Lung microvascular endothelial cell (primary cell): Measurements from ENCODE around the gene LMX1B. TPM values are rescaled to one million over a fixed set of nuclear protein-coding genes. Genes with fewer than 3 reads are reported as not detected.
"Not testable (repeated sequence)": the region's sequence is repeated elsewhere in the genome, so short reads cannot be mapped to it uniquely, and the experiment has no call there.

Source experiments
- DNase-seq, 2 donors: peaks; one replicate each; pipeline versions ENCODE4 v3.0.0 to v3.0.0-alpha.2; 2010; ENCODE audit warnings: low read depth in 2 of 2
- total RNA-seq: library from RNA; depleted of rRNA; stranded (reverse); fragments of >200 nt; gene quantifications from 2 replicates; pipeline ENCODE4 v1.2.1, GENCODE V29; 2014

Gene LMX1B
- total RNA-seq, 1 donor from 2014 or later: not detected

DNA sequence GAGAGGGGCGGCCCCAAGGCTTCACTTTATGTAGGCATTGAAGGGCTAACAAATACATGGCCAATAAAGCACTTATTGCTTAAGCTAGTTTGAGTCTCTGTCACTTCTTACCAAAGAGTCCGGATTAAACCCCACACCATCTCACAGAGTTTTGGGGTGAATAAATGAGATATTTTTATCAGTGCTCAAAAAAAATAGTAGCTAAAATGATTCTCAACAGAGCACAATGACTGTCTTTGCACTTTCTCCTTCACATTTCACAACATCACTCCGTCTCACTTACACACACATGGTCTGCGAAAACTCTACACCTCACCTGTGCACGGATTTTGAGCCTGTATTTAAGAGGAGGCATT is 92.9 kb downstream of the LMX1B start:
- no peak for DNase-seq

DNA sequence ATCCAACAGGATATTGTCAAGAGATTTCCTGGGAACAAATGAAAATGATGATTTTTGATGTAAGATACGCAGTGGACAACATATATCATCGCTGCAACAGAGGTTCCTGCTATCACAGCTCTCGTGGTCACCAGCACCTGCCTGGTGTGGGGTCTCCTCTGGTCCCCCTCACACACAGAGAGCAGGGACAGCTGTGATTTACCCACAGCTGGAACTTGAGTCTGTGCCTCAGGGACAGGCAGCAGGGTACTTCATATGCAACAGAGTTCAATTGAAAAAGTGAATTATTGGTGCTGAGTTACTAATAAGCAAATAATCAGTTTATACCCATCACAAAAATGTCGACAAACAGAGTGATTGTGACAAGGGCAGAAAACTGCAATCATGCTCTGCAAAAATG is 93.4 kb downstream of the LMX1B start:
- no peak for DNase-seq

DNA sequence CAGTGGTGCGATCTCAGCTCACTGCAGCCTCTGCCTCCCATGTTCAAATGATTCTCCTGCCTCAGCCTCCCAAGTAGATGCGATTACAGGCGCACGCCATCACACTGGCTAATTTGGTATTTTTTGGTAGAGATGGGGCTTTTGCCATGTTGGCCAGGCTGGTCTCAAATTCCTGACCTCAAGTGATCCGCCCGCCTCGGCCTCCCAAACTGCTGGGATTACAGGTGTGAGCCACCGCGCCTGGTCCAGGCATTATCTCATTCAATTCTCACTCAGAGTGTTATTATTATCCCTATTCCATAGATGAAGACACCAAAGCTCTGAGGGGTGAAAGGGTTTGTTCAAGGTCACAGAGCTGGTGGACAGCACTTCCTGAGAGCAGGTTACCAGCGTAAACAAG is 94.0 kb downstream of the LMX1B start:
- not testable (repeated sequence) for DNase-seq

DNA sequence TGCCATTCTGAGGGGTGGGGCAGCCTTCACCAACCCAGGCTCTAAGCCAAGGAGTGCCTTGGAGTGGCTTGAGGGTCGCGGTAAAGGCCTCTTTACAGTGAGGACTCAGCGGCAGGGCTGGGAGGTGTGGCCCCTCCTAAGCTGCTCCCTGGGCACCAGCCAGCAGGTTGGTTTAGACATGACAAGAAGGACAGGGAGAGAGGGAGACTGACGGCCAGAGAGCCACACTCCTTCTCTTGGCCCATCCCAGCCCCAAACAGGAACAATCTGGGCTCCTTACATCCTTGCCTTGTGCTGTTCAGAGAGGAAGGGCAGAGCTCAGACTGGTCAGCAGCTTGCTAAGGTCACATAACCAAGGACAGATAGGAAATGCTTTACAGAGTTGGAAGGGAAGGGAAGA is 94.5 kb downstream of the LMX1B start:
- no peak for DNase-seq

DNA sequence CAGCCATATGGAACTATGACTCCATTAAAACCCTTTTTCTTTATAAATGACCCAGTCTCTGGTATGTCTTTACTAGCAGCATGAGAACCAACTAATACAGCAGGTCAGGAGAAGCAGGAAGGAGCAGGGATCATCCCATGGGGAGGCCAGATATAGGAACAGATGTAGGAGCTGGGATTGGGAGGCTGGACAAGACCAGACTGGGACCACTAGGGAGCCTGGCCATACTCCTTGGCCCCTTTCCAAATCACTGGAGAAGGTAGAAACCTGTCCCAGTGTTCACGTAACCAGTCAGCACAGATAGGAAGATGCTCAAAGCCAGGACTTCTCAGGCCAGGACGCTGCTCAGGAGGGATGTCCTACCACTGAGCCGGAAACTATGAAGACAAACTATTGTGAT is 95.5 kb downstream of the LMX1B start:
- DNase-seq: no peak

DNA sequence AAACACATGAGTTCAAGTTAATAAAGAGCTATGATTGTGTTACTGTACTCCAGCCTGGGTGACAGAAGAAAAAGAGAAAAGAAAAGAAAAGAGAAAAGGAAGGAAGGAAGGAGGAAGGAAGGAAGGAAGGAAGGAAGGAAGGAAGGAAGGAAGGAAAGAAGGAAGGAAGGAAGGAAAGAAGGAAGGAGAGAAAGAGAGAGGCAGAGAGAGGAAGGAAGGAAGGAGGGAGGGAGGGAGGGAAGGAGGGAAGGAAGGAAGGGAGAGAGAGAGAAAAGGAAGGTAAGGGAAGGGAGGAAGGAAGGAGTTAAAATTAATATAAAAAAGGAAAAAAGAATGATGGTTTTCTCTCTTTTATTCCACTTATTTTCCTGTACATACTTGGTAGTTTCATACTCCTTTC is 101.7 kb downstream of the LMX1B start:
- DNase-seq: no peak

DNA sequence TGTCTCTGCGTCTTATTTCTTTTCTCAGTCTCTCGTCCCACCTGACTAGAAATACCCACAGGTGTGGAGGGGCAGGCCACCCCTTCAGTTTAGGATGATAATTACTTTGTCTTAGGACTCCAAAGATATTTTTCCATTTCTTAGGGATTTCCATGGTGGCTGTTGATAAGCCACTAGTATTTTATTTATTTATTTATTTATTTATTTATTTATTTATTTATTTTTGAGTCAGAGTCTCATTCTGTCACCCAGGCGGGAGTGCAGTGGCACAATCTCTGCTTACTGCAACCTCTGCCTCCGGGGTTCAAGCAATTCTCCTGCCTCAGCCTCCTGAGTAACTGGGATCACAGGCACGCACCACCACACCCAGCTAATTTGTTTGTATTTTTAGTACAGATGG is 103.7 kb downstream of the LMX1B start:
- not testable (repeated sequence) for DNase-seq

DNA sequence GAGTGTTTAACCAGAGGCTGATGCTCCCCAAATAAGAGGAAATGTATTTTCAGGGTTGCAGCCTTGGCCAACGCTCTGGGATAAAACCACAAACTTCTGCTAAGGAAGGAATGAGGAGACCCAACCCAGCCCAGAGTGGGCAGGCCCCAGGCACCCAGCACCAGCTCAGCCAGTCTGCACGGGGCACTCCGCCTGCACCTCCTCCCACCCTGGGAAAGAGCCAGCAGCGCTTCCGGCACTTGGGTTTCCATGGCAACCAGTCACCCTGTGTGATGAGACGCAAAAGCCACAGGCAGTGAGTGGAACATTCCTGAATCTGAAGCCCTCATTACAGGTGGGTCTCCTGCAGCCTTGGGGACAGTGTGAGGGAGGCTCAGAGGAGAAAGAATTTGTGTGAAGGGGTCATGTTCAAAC is 105.9 kb downstream of the LMX1B start:
- peak; percentile 71 to 83 for DNase-seq

DNA sequence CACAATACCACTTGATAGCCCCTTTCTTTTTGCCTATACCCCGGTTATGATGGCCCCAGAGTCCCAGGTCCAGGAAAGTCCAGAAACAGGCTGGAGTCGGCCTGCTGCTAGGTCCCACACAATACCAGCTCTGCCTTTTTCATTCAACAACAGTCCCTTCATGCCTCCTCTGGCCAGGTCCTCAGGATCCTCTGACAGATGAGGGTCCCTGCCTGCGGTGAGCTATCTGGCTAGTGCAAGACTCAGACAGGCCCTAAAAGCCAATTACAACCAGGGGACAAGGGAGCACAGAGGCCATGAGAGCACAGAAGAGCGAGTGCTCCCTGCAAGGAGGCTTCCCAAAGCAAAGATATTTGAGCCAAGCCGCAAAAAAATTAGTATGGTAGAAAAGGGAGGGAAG is 106.3 kb downstream of the LMX1B start:
- no peak for DNase-seq

DNA sequence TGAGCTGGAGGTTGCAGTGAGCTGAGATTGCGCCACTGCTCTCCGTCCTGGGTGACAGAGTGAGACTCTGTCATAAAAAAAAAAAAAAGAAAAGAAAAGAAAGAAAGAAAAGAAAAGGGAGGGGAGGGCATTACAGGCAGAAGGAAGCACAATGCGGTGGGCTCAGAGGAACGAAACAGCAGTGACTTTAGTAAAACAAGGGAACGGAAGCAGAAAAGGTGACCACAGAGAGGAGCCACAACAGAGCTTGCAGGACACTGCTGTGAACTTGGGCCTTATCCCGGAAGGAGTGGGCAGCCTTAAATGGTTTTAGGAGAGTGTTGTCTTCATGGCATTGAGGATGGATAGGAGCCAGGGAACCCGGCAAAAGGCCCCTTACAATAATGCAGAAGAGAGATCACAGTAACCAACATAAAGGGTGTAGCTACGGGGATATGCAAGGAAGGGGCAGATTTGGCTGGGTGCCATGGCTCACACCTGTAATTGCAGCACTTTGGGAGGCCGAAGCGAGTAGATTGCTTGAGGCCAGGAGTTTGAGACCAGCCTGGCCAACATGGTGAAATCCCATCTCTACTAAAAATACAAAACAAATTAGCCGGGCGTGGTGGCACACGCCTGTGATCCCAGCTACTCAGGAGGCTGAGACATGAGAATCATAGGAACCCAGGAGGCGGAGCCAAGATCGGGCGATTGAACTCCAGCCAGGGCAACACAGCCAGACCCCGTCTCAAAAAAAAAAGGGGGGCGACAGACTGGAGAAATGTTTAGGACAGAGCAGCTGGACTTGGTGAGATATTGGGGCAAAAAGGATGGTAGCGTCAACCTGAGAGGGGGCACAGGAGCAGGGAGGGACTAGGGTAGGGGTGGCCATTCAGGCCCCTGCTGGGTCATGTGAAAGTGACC is 107.2 kb downstream of the LMX1B start:
- no peak for DNase-seq

DNA sequence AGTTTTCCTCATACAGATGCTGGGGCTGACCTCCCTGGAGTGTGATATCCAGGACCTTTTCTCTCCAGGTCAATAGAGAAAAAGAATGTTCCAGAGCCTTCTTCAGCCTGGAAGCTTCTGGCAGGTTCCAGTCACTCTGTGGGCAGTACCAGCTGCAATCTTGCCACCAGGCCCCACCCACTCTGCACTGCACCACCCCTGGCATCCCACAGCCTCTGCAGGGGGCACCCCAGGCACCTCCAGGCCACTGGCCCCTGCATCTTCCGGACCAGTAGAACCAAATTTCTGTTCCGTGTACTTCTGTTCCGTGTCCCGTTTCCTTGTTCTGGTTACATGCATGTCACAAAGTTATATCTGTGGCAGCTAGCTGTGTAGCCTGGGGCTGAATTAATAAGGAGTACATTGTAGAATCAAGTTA is 107.8 kb downstream of the LMX1B start:
- no peak for DNase-seq

DNA sequence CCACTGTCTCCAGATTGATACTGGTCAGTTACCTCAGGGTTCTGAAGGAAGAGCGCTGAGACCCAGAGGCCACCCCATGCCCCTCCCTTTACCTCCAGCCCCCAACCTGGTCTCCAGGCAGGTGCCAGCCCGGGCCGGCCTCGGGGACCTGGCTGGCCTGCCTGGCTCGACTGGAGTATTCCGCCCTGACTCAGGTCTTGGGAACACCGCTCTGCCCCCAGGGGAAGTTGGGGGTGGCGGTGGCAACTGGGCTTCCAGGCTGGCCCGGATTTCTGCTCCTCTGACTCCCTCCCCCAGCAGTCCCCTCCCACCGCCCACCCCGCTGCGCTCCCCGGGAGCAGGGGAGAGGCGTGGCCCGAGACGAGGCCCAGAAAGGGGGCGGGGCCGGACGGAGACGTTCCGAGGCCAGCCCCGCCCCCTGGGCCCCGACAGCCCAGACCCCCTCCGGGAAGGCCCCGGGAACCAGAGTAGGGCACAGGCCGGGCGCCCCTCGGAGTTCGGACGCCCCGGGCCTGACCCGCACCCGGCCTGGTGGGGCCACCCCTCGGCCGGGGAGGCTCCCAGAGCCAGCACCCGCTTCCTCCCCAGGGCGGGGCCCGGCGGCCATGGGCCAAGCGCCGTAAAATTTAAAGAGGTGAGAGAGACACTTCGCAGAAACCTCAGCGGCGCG is 108.7 kb downstream of the LMX1B start:
- no peak for DNase-seq

DNA sequence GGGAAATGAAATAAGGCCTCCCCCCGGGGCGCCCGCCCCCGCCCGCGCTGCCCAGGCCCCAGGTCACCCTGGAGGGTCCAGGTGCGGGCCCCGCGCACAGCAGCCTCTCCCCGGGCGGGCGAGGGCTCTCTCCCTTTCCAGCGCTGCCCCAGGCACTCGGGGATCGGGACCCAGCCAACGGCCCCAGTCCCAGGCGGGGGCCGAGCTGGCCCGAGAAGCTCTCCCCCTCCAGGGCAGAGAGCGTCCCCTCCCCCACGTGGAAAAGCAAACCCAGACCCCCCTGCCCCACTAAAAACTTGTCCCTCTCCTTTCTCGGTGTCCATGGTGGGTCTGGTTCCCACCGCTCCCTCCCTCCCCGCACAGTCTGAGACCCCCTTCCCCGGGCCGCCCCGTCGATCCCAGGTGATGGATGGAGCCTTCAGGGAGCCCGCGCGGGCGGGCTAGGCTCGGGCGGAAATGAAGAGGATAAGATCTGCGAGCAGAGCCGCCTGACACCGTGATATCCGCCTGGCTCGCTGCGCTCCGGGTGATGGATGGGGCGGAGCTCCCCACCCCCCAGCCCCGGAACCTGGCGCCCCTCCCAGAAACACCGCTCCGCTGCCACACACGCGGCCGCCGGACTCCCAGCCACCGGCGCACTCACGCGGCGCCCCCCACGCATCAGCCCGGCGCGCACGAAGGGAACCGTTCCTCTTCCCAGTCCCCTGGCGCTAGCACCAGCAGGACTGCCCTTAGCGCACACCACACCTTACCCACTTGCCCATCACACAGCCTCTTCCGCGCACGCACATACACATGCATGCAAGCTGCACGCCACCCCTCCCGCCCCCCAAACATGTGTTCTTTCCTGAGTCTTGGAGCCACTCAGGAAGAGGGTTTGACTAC is 109.4 kb downstream of the LMX1B start:
- DNase-seq: no peak

DNA sequence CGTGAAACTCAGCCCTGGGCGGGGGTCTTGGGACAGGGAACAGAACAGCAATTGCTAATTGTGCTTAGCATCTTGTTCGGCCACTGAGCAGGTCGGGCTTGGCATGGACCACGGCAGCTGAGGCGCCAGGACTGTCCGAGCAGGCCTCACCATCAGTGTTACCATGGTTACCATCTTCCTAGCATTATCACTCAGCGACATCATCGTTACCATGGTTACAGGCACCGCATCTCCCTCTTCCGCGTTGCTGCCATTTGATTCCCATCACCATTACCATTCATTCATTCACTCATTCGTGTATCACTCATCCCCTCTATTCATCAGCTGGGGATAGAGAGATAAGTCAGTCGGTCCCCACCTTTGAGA is 110.1 kb downstream of the LMX1B start:
- no peak for DNase-seq

DNA sequence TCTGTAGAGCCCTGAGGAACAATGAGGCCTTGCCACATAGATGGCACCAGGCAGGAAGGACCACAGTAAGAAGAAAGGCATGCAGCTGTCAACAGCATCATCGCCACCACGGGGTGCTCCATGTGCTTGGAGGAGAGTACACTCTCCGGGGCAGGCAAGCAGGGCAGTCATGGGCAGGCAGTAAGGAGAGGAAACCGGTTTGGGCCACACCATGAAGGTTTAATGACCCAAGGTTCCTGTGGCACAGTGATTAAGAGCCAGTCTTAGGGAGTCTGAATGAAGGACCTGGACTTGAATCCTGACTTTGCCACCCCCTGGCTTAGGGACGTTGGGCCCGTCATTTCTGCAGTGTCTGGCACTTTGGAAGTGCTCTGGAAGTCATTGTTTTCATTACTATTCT is 110.5 kb downstream of the LMX1B start:
- no peak for DNase-seq

DNA sequence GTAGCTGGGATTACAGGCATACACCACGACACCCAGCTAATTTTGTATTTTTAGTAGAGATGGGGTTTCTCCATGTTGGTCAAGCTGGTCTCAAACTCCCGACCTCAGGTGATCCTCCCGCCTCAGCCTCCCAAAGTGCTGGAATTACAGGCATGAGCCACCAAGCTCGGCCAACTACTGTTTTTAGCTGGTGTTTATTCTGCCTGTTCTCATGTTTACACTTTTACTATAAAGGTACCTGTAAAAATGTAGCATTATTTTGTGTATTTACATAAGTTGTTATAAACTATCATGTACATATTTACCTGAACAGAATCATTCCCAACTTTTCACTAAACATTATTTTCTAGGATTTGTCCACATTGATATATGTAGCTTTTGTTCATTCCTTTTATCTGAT is 111.8 kb downstream of the LMX1B start:
- not testable (repeated sequence) for DNase-seq

DNA sequence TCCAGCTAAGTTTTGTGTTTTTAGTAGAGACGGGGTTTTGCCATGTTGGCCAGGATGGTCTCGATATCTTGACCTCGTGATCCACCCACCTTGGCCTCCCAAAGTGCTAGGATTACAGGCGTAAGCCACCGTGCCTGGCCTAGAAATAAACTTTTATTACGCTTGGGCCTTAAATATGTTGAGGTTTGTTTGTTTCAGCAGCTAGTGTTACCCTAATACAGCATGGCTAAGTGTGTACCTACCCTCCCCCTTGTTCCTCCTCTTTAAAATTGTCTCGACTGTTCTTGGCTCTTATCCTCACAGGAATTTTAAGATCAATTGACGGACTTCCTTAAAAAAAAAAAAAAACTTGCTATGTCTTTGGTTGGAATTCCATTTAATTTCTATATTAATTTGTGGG is 114.5 kb downstream of the LMX1B start:
- DNase-seq: not testable (repeated sequence)

DNA sequence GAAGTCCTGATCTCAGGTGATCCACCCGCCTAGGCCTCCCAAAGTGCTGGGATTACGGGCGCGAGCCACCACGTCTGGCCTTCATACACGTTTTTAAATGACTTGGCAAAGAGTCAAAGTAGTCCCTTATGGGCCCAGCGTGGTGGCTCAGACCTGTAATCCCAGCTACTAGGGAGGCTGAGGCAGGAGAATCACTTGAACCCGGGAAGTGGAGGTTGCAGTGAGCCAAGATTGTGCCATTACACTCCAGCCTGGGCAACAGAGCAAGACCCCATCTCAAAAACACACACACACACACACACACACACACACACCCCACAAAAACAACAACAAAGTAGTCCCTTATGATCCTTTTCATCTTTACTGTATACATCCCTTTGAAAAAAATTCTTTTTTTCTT is 116.9 kb downstream of the LMX1B start:
- DNase-seq: not testable (repeated sequence)

DNA sequence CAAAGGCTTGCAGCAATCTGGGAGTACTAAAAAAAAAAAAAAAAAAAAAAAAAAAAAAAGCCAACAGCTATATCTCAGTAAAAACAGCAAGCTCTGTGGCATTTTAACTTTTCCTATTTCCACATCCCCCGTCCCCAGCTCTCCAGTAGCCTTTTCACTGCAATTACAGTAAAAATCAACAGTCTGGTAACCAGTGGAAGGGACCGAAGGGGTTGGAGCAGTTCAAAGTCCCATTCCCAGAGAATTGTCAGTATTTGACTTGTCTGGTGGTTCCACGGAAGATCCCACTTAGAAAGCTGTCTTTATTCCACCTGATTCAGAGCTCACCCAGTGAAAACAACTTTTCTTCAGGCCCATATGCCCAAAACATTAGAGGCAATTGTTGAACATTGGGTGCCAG is 119.3 kb downstream of the LMX1B start:
- DNase-seq: no peak

DNA sequence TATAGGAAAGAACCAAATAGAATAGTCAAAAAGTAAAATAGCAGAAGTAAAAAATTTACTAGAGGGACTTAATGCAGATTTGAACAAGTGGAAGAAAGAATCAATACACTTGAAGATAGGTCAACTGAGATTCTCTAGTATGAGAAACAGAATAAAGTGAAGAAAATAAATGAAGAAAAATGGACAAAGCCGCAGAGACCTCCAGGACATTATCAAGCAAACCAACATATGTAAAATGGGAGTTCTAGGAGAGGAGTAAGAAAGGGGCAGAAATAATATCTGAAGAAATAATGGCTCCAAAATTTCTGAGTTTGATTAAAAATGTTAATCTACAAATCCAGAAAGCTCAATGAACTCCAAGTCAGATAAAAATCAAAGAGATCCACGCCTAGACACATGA is 121.1 kb downstream of the LMX1B start:
- DNase-seq: no peak

DNA sequence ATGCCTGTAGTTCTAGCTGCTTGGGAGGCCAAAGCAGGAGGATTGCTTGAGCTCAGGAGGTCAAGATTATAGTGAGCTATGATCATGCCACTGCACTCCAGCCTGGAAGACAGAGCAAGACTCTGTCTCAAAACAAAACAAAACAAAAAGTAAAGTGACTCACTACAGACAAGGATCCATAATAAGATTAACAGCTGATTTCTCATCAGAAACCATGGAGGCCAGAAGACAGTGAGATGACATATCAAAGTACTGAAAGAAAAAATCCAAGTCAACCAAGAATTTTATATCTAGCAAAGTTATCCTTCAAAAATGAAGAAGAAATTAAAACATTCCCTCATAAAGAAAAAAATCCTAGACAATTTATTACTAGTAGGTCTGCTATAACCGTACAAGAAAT is 121.8 kb downstream of the LMX1B start:
- no peak for DNase-seq

DNA sequence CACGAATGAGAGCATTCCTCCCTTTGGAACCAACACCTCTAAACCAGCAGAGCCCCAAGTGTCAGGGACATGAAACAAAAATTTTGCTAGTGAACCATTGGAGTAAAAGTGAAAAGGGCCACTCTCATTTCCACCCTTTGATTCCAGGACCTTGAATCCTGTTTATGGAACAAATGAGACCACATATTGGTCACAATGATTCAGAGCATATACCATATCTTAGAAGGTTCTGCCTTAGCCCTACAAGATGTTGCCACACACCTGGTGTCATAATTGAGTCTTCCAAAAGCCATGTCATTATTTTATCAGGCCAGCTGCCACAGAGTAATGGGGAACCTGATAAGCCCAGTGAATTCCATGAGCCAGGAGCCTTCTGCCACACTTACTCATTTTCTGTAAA is 124.8 kb downstream of the LMX1B start:
- no peak for DNase-seq
